HCT116 (cell line): ENCODE measurements around the gene TNFSF10. TPM values are rescaled to one million over a fixed set of nuclear protein-coding genes. Genes with fewer than 3 reads are reported as not detected.
A peak's percentile ranks its signal among the peaks of the same experiment; 100 is the strongest.

Experiments used
- ATAC-seq: fragments of 200-7000 bp; cut with Tn5 transposase; 2 replicates; pipeline ENCODE4 v1.9.1; 2020; ENCODE audit warnings: mild to moderate bottlenecking, moderate library complexity
- BruUV-seq: library from RNA; stranded (reverse); fragments of 400-500 nt; replicated peaks from 2 replicates; lab custom pipeline; 2021; lab: Mats Ljungman, UMichigan
- CTCF ChIA-PET: fragments of 300-600 bp; sonication (Branson Sonifier 250); formaldehyde crosslinking; loops from one replicate; lab custom pipeline; 2021; ENCODE audit warnings: antibody characterized with exemption; lab: Charles Lee
- POLR2A ChIA-PET: fragments of 300-600, 350-600 bp; sonication (Branson Sonifier 250); formaldehyde crosslinking; loops from one replicate; lab custom pipeline; 2021; ENCODE audit warnings: antibody characterized with exemption; lab: Charles Lee
- RAD21 ChIA-PET, 2 experiments: fragments of 300-600 bp; sonication (Branson Sonifier 250); formaldehyde crosslinking; loops; one replicate each; lab custom pipeline; 2023; ENCODE audit warnings: low total read pairs in 2 of 2; ENCODE audit not compliant: uncharacterized antibody in 2 of 2, unreplicated experiment in 2 of 2, low non-redundant PET in 1 of 2; lab: Charles Lee
- DNase-seq: peaks from one replicate; pipeline ENCODE4 v3.0.0-alpha.2; 2010; ENCODE audit warnings: low read depth, low spot score
- H2AFZ ChIP-seq: fragments of 200-600 bp; shearing (Covaris generic), sonication (generic); 2 replicates; pipeline ENCODE4 v1.6.1; 2017; ENCODE audit warnings: low read depth, mixed run types, mixed read lengths, antibody characterized with exemption, low read length; ENCODE audit not compliant: poor library complexity, severe bottlenecking
- H3K27ac ChIP-seq: 2 replicates; pipeline ENCODE4 v1.5.1; 2012; ENCODE audit warnings: low read depth, low read length
- H3K27me3 ChIP-seq: fragments of 200-600 bp; sonication (generic); 2 replicates; pipeline ENCODE4 v1.6.1; 2016; ENCODE audit warnings: mixed run types, low read length, mixed read lengths; ENCODE audit not compliant: insufficient read depth
- H3K36me3 ChIP-seq, 2 experiments: fragments of 200-500 bp in 1 of 2; fragments of 200-600 bp in 1 of 2; sonication (Bioruptor generic) in 1 of 2; sonication (generic) in 1 of 2; 2 replicates each; pipeline versions ENCODE4 v1.5.1 to v1.6.1; 2014 to 2016; ENCODE audit warnings: low read length in 2 of 2, inconsistent platforms in 1 of 2, mixed read lengths in 1 of 2, mixed run types in 1 of 2; ENCODE audit not compliant: insufficient read depth in 2 of 2, control insufficient read depth in 1 of 2
- H3K4me1 ChIP-seq, 2 experiments: fragments of 200-600 bp in 1 of 2; sonication (generic) in 1 of 2; 2 replicates each; pipeline versions ENCODE4 v1.5.1 to v1.6.1; 2012 to 2017; ENCODE audit warnings: low read length in 2 of 2, inconsistent platforms in 1 of 2, mild to moderate bottlenecking in 1 of 2, mixed read lengths in 1 of 2, mixed run types in 1 of 2, moderate library complexity in 1 of 2; ENCODE audit not compliant: insufficient read depth in 2 of 2, control insufficient read depth in 1 of 2
- H3K4me2 ChIP-seq: fragments of 200-600 bp; sonication (generic); 2 replicates; pipeline ENCODE4 v1.6.1; 2017; ENCODE audit warnings: mixed run types, low read length, mixed read lengths
- H3K4me3 ChIP-seq, 2 experiments: fragments of 200-600 bp in 1 of 2; sonication (generic) in 1 of 2; replicated peaks in 1 of 2; 2 replicates each; pipeline ENCODE4 v1.5.1; 2011 to 2016; ENCODE audit warnings: low read length in 2 of 2, control low read depth in 1 of 2, low read depth in 1 of 2, mild to moderate bottlenecking in 1 of 2, mixed read lengths in 1 of 2, mixed run types in 1 of 2
- H3K79me2 ChIP-seq: fragments of 200-600 bp; sonication (generic); 2 replicates; pipeline ENCODE4 v1.6.1; 2017; ENCODE audit warnings: mild to moderate bottlenecking, mixed run types, low read length, moderate library complexity, mixed read lengths; ENCODE audit not compliant: insufficient read depth
- H3K9ac ChIP-seq: fragments of 200-600 bp; sonication (generic); 2 replicates; pipeline ENCODE4 v1.6.1; 2016; ENCODE audit warnings: low read length, mixed read lengths
- H3K9me2 ChIP-seq: fragments of 200-600 bp; sonication (generic), shearing (Covaris generic); 2 replicates; pipeline ENCODE4 v1.6.1; 2017; ENCODE audit warnings: mixed run types, mild to moderate bottlenecking, moderate library complexity; ENCODE audit not compliant: insufficient read depth
- H3K9me3 ChIP-seq, 2 experiments: fragments of 200-500 bp in 1 of 2; fragments of 200-600 bp in 1 of 2; sonication (Bioruptor generic) in 1 of 2; sonication (generic) in 1 of 2; 2 replicates each; pipeline ENCODE4 v1.6.1; 2014 to 2017; ENCODE audit warnings: low read length in 2 of 2, mixed read lengths in 2 of 2, inconsistent platforms in 1 of 2, low read depth in 1 of 2, mild to moderate bottlenecking in 1 of 2, mixed run types in 1 of 2, moderate library complexity in 1 of 2; ENCODE audit not compliant: control insufficient read depth in 1 of 2, insufficient read depth in 1 of 2
- H4K20me1 ChIP-seq: fragments of 200-600 bp; sonication (generic), shearing (Covaris generic); 2 replicates; pipeline ENCODE4 v1.6.1; 2017; ENCODE audit warnings: mixed run types, mild to moderate bottlenecking, moderate library complexity; ENCODE audit not compliant: insufficient read depth
- CBX3 ChIP-seq: IDR thresholded peaks from 2 replicates; pipeline ENCODE4 v1.6.1; 2012; ENCODE audit warnings: low read depth
- CEBPB ChIP-seq: IDR thresholded peaks from 2 replicates; pipeline ENCODE4 v1.6.1; 2012; ENCODE audit warnings: low read depth
- EZH2phosphoT487 ChIP-seq: fragments of 200-600 bp; IDR thresholded peaks from 2 replicates; pipeline ENCODE4 v1.6.1; 2018; ENCODE audit warnings: antibody characterized with exemption, borderline replicate concordance
- FOSL1 ChIP-seq: IDR thresholded peaks from 2 replicates; pipeline ENCODE4 v1.6.1; 2012; ENCODE audit warnings: low read depth
- JUND ChIP-seq: IDR thresholded peaks from 2 replicates; pipeline ENCODE4 v1.6.1; 2012
- SRF ChIP-seq: IDR thresholded peaks from 2 replicates; pipeline ENCODE4 v1.6.1; 2012; ENCODE audit warnings: low read depth
- ZFX ChIP-seq: fragments of 450-650 bp; IDR thresholded peaks from 2 replicates; pipeline ENCODE4 v1.6.1; 2017
- intact Hi-C: fragments of 100-400 bp; cut with micrococcal nuclease; formaldehyde crosslinking; loops from 2 replicates; pipeline ENCODE4 v1.10.0; 2022
- total RNA-seq: library from RNA; stranded (reverse); gene quantifications from one replicate; pipeline ENCODE4 v1.2.1, GENCODE V29; 2021; ENCODE audit not compliant: unreplicated experiment
- TF ChIP-seq, protein P1 (sequence below): IDR thresholded peaks from 2 replicates; pipeline ENCODE4 v1.6.1; 2011; ENCODE audit warnings: mild to moderate bottlenecking, low read length, moderate library complexity; ENCODE audit not compliant: insufficient replicate concordance; ENCODE audit errors: extremely low read depth
- TF ChIP-seq, protein P2 (sequence below): IDR thresholded peaks from 2 replicates; pipeline ENCODE4 v1.6.1; 2012

TNFSF10 gene
- total RNA-seq, 1 experiment from 2014 or later, result 0.20 TPM

- BruUV-seq, result no TSS peak
- ATAC-seq (no peak), DNase-seq (no peak)
- no peak overlapping the region for H2AFZ ChIP-seq
- RAD21 ChIA-PET, result no interaction called here
- no peaks in the 10 kb centered on the region for H3K36me3 ChIP-seq
- H3K9me3 ChIP-seq, result no peaks in the 10 kb centered on the region
- no peaks in the 10 kb centered on the region for H3K27me3 ChIP-seq
- no peak overlapping the region for H3K27ac ChIP-seq
- H3K4me3 ChIP-seq, result no peak overlapping the region
- H3K4me1 ChIP-seq, result peaks cover 17 to 18% of the 10 kb centered on the region in 2 experiments
- POLR2A ChIA-PET, result no interaction called here
- no peaks in the 10 kb centered on the region for H3K79me2 ChIP-seq
- CTCF ChIA-PET, result no interaction called here
- H3K4me2 ChIP-seq, result no peak overlapping the region
- no peaks in the 10 kb centered on the region for H4K20me1 ChIP-seq
- no peak for TF ChIP-seq JUND
- no peak for TF ChIP-seq FOSL1
- TF ChIP-seq ZFX, result no peak
- H3K9ac ChIP-seq, result no peak overlapping the region
- no peaks in the 10 kb centered on the region for H3K9me2 ChIP-seq
- intact Hi-C loops, result no loop called here
Observed at GRCh38 chr3:172538368-172539151, 15.3 kb upstream of the TNFSF10 start.

DNA sequence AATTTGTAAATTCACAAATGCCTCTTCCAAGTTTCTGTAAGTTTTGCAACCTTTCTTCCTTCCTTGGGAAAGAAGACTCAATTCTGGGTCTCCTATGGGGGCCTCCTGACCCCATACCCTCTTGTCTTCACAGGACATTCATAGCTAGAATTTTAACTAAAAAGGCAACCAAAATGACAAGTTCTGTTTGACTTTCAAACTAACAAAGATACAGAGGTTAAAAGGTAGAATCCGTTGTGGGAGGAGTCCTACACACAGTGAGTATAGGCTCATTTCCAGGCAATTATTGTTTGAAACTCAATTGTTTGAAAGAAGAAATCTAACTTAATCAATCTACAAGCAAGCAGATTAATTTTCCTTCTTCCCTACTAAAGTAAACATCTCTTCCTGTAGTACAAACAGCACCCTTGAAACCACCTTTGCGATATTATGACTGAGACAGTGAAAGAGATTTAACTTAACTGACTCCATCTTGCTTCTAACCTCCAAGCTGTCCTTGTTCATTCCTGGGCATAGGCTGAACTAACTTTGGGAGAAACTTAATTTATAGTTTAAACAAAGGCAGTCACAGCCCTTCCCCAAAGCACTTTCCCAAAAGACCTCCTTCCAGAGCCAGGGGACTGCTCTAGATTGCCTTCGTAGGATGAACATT, 14.4 kb upstream of the TNFSF10 start:
- Histone ChIP-seq H3K4me1 (peaks cover 17 to 18% of the 10 kb centered on the region in 2 experiments), H3K79me2 (no peaks in the 10 kb centered on the region), H4K20me1 (no peaks in the 10 kb centered on the region), H3K4me3 (no peak overlapping the region), H3K4me2 (no peak overlapping the region), H3K9ac (no peak overlapping the region), H3K36me3 (no peaks in the 10 kb centered on the region), H3K9me2 (no peaks in the 10 kb centered on the region), H3K27ac (no peak overlapping the region), H3K9me3 (no peaks in the 10 kb centered on the region), H2AFZ (peak overlapping the region; percentile 49), H3K27me3 (no peaks in the 10 kb centered on the region)
- TF ChIP-seq, protein P1, sequence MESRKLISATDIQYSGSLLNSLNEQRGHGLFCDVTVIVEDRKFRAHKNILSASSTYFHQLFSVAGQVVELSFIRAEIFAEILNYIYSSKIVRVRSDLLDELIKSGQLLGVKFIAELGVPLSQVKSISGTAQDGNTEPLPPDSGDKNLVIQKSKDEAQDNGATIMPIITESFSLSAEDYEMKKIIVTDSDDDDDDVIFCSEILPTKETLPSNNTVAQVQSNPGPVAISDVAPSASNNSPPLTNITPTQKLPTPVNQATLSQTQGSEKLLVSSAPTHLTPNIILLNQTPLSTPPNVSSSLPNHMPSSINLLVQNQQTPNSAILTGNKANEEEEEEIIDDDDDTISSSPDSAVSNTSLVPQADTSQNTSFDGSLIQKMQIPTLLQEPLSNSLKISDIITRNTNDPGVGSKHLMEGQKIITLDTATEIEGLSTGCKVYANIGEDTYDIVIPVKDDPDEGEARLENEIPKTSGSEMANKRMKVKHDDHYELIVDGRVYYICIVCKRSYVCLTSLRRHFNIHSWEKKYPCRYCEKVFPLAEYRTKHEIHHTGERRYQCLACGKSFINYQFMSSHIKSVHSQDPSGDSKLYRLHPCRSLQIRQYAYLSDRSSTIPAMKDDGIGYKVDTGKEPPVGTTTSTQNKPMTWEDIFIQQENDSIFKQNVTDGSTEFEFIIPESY, result no peak
- TF ChIP-seq EZH2phosphoT487, result no peak
- no peak for TF ChIP-seq FOSL1
- TF ChIP-seq JUND, result no peak
- no peak for TF ChIP-seq CBX3
- no peak for TF ChIP-seq CEBPB
- TF ChIP-seq, protein P2, sequence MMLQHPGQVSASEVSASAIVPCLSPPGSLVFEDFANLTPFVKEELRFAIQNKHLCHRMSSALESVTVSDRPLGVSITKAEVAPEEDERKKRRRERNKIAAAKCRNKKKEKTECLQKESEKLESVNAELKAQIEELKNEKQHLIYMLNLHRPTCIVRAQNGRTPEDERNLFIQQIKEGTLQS, result no peak
- no peak for TF ChIP-seq SRF
- ChIA-PET RAD21 (no interaction called here), CTCF (no interaction called here), POLR2A (no interaction called here)
- ATAC-seq (no peak), DNase-seq (no peak)
- no TSS peak for BruUV-seq
- intact Hi-C loops, result no loop called here
